DOHH2 (cell line): ENCODE results near the gene SLC4A2.

ENCODE experiments used
- H3F3A ChIP-seq: fragments of 200-600 bp; sonication (generic), shearing (Covaris generic); 2 replicates; pipeline ENCODE4 v1.6.0; 2016; ENCODE audit warnings: antibody characterized with exemption, mild to moderate bottlenecking; ENCODE audit not compliant: control insufficient read depth, insufficient read depth
- H3K27ac ChIP-seq: fragments of 200-600 bp; sonication (generic); 2 replicates; pipeline ENCODE4 v1.5.1; 2014; ENCODE audit warnings: low read depth, mild to moderate bottlenecking, low read length, moderate library complexity
- H3K27me3 ChIP-seq: fragments of 200-600 bp; sonication (generic); 2 replicates; pipeline ENCODE4 v1.6.1; 2014; ENCODE audit warnings: mild to moderate bottlenecking, low read length, mixed read lengths; ENCODE audit not compliant: control insufficient read depth
- H3K36me3 ChIP-seq: fragments of 200-600 bp; sonication (generic); 2 replicates; pipeline ENCODE4 v1.6.1; 2014; ENCODE audit warnings: mild to moderate bottlenecking, low read length, moderate library complexity, mixed read lengths; ENCODE audit not compliant: control insufficient read depth
- H3K4me1 ChIP-seq: fragments of 200-600 bp; sonication (generic); 2 replicates; pipeline ENCODE4 v1.6.1; 2014; ENCODE audit warnings: mild to moderate bottlenecking, low read length, mixed read lengths; ENCODE audit not compliant: control insufficient read depth
- H3K4me2 ChIP-seq: fragments of 200-600 bp; sonication (generic); 2 replicates; pipeline ENCODE4 v1.6.0; 2014; ENCODE audit warnings: mild to moderate bottlenecking, low read length, moderate library complexity
- H3K4me3 ChIP-seq: fragments of 200-600 bp; sonication (generic); 2 replicates; pipeline ENCODE4 v1.5.1; 2014; ENCODE audit warnings: mild to moderate bottlenecking, low read length, mixed read lengths
- H3K79me2 ChIP-seq: fragments of 200-600 bp; sonication (generic); 2 replicates; pipeline ENCODE4 v1.6.1; 2014; ENCODE audit warnings: mild to moderate bottlenecking, low read length, mixed read lengths; ENCODE audit not compliant: control insufficient read depth
- H3K9me2 ChIP-seq: fragments of 200-600 bp; sonication (generic); replicated peaks from 2 replicates; pipeline ENCODE4 v1.6.1; 2014; ENCODE audit warnings: mild to moderate bottlenecking, low read length, mixed read lengths; ENCODE audit not compliant: control insufficient read depth
- H3K9me3 ChIP-seq: fragments of 200-600 bp; sonication (generic); 2 replicates; pipeline ENCODE4 v1.6.1; 2014; ENCODE audit warnings: antibody characterized with exemption, low read length, mixed read lengths; ENCODE audit not compliant: control insufficient read depth, insufficient read depth
- H4K20me1 ChIP-seq: fragments of 200-600 bp; sonication (generic); 2 replicates; pipeline ENCODE4 v1.6.0; 2014; ENCODE audit warnings: low read depth, mild to moderate bottlenecking, antibody characterized with exemption, low read length, moderate library complexity; ENCODE audit not compliant: control insufficient read depth, insufficient read depth
- CTCF ChIP-seq: fragments of 200-600 bp; sonication (generic); IDR thresholded peaks from one replicate; pipeline ENCODE4 v1.5.1; 2014; ENCODE audit warnings: antibody characterized with exemption, mild to moderate bottlenecking, low read depth, low read length; ENCODE audit not compliant: poor library complexity, severe bottlenecking
- EZH2phosphoT487 ChIP-seq: fragments of 200-600 bp; sonication (generic); IDR thresholded peaks from 2 replicates; pipeline ENCODE4 v1.6.1; 2017; ENCODE audit warnings: borderline replicate concordance, mild to moderate bottlenecking, antibody characterized with exemption, low read length, moderate library complexity, mixed read lengths

The SLC4A2 gene

GRCh38 chr7:151122796-151123157 lies 63.4 kb downstream of the SLC4A2 start:
- TF ChIP-seq CTCF (no peak), EZH2phosphoT487 (no peak)
- Histone ChIP-seq H3K27ac (no peak overlapping the region), H3K4me2 (no peak overlapping the region), H3K36me3 (no peaks in the 10 kb centered on the region), H3F3A (no peaks in the 10 kb centered on the region), H4K20me1 (no peaks in the 10 kb centered on the region; the same call in 1 of the 2 replicates), H3K9me2 (no peaks in the 10 kb centered on the region), H3K4me3 (no peak overlapping the region), H3K4me1 (no peaks in the 10 kb centered on the region), H3K79me2 (no peaks in the 10 kb centered on the region), H3K9me3 (no peaks in the 10 kb centered on the region), H3K27me3 (no peaks in the 10 kb centered on the region)

GRCh38 chr7:151123158-151123821 lies 63.9 kb downstream of the SLC4A2 start:
- H3K9me3 ChIP-seq = no peaks in the 10 kb centered on the region
- no peaks in the 10 kb centered on the region for H3K4me1 ChIP-seq
- H3K27ac ChIP-seq = no peak overlapping the region
- H3K27me3 ChIP-seq = no peaks in the 10 kb centered on the region
- no peaks in the 10 kb centered on the region for H3K36me3 ChIP-seq
- H3K4me3 ChIP-seq = no peak overlapping the region
- no peaks in the 10 kb centered on the region for H3F3A ChIP-seq
- TF ChIP-seq EZH2phosphoT487 (no peak), CTCF (no peak)
- H3K9me2 ChIP-seq = no peaks in the 10 kb centered on the region
- H3K4me2 ChIP-seq = no peak overlapping the region
- no peaks in the 10 kb centered on the region; the same call in 1 of the 2 replicates for H4K20me1 ChIP-seq
- no peaks in the 10 kb centered on the region for H3K79me2 ChIP-seq

- H3K4me3 ChIP-seq = no peak overlapping the region
- H3K9me3 ChIP-seq = no peaks in the 10 kb centered on the region
- no peaks in the 10 kb centered on the region for H3K36me3 ChIP-seq
- H3F3A ChIP-seq = no peaks in the 10 kb centered on the region
- H3K9me2 ChIP-seq = no peaks in the 10 kb centered on the region
- H4K20me1 ChIP-seq = no peaks in the 10 kb centered on the region; the same call in 1 of the 2 replicates
- H3K27me3 ChIP-seq = no peaks in the 10 kb centered on the region
- H3K4me2 ChIP-seq = no peak overlapping the region
- no peak overlapping the region for H3K27ac ChIP-seq
- no peaks in the 10 kb centered on the region for H3K4me1 ChIP-seq
- TF ChIP-seq CTCF (peak; percentile 100), EZH2phosphoT487 (no peak)
- no peaks in the 10 kb centered on the region for H3K79me2 ChIP-seq
Observed at GRCh38 chr7:151123822-151124464, 64.6 kb downstream of the SLC4A2 start.
